Stimulated activated CD8-positive, alpha-beta memory T cell treated with anti-CD3 and anti-CD28 coated beads, Interleukin-15, amount 100 ng/mL, for 4 hours (primary cell): Measurements from ENCODE around the gene PHLDB2.
A peak's percentile ranks its signal among the peaks of the same experiment; 100 is the strongest.
"Not testable (repeated sequence)": the region's sequence is repeated elsewhere in the genome, so short reads cannot be mapped to it uniquely, and the experiment has no call there.

Source experiments
- DNase-seq, 2 donors: peaks; one replicate each; pipeline ENCODE4 v3.0.0-alpha.2; 2020; ENCODE audit warnings: low read depth in 2 of 2

Gene PHLDB2

GRCh38 chr3:111859061-111859973 lies at the start of gene PHLDB2:
Gene PHLDB2, plus strand, starts transcription at chr3:111859265. Its CDS starts 24,813 bp downstream, at chr3:111884078.
- DNase-seq, result peak; percentile 36 to 59

- no peak for DNase-seq
These were observed 48.2 kb upstream of the PHLDB2 start for GRCh38 chr3:111810909-111811308.

- no peak for DNase-seq
These were observed 47.3 kb upstream of the PHLDB2 start for GRCh38 chr3:111811811-111812210.

GRCh38 chr3:111812701-111813100 lies 46.4 kb upstream of the PHLDB2 start:
- no peak for DNase-seq

GRCh38 chr3:111813441-111813840 lies 45.6 kb upstream of the PHLDB2 start:
- no peak for DNase-seq

GRCh38 chr3:111813979-111814378 lies 45.1 kb upstream of the PHLDB2 start:
- DNase-seq, result no peak

GRCh38 chr3:111816771-111817170 lies 42.3 kb upstream of the PHLDB2 start:
- DNase-seq, result not testable (repeated sequence)

- DNase-seq, result no peak
These were observed 39.1 kb upstream of the PHLDB2 start for GRCh38 chr3:111819927-111820326.

GRCh38 chr3:111820651-111821050 lies 38.4 kb upstream of the PHLDB2 start:
- no peak for DNase-seq

GRCh38 chr3:111821891-111822290 lies 37.2 kb upstream of the PHLDB2 start:
- DNase-seq, result no peak

- DNase-seq, result no peak
These were observed 36.3 kb upstream of the PHLDB2 start for GRCh38 chr3:111822804-111823203.

GRCh38 chr3:111823341-111823855 lies 35.7 kb upstream of the PHLDB2 start:
- no peak for DNase-seq

GRCh38 chr3:111824351-111824750 lies 34.7 kb upstream of the PHLDB2 start:
- DNase-seq, result no peak

- DNase-seq, result no peak
These were observed 31.2 kb upstream of the PHLDB2 start for GRCh38 chr3:111827871-111828270.

- no peak for DNase-seq
These were observed 30.5 kb upstream of the PHLDB2 start for GRCh38 chr3:111828530-111828929.

- DNase-seq, result no peak
These were observed 30.0 kb upstream of the PHLDB2 start for GRCh38 chr3:111829023-111829422.

GRCh38 chr3:111831840-111832239 lies 27.2 kb upstream of the PHLDB2 start:
- no peak for DNase-seq

GRCh38 chr3:111837112-111837511 lies 22.0 kb upstream of the PHLDB2 start:
- DNase-seq, result no peak

GRCh38 chr3:111838133-111838532 lies 20.9 kb upstream of the PHLDB2 start:
- DNase-seq, result no peak

GRCh38 chr3:111846039-111846438 lies 13.0 kb upstream of the PHLDB2 start:
- no peak for DNase-seq

GRCh38 chr3:111846717-111847116 lies 12.3 kb upstream of the PHLDB2 start:
- DNase-seq, result no peak

- no peak for DNase-seq
These were observed 10.8 kb upstream of the PHLDB2 start for GRCh38 chr3:111848283-111848682.

GRCh38 chr3:111848778-111849177 lies 10.3 kb upstream of the PHLDB2 start:
- DNase-seq, result no peak
